Endothelial cell of umbilical vein (primary cell): ENCODE measurements around the gene SUOX. TPM values are rescaled to one million over a fixed set of nuclear protein-coding genes. Genes with fewer than 3 reads are reported as not detected.

Source experiments
- BruUV-seq: library from RNA; stranded (reverse); fragments of 400-500 nt; replicated peaks from 2 replicates; lab custom pipeline; 2021; lab: Mats Ljungman, UMichigan
- CTCF ChIA-PET: fragments of 300-600, 350-600 bp; sonication (Branson Sonifier 250); formaldehyde crosslinking; loops from one replicate; lab custom pipeline; 2021; ENCODE audit warnings: antibody characterized with exemption, inconsistent platforms; lab: Charles Lee
- POLR2A ChIA-PET: fragments of 300-600, 350-600 bp; sonication (Branson Sonifier 250); formaldehyde crosslinking; loops from one replicate; lab custom pipeline; 2021; ENCODE audit warnings: antibody characterized with exemption, inconsistent platforms; lab: Charles Lee
- DNase-seq: peaks from one replicate; pipeline ENCODE4 v3.0.0-alpha.2; 2011; ENCODE audit warnings: low read depth, low spot score
- FAIRE-seq: peaks from 2 replicates; lab custom pipeline; 2011; peaks lifted over from hg19 to GRCh38; lab: Jason Lieb, UNC
- H2AFZ ChIP-seq: 2 replicates; pipeline ENCODE4 v1.6.0; 2012; ENCODE audit warnings: low read depth, low read length, control low read depth, inconsistent platforms
- H3K27ac ChIP-seq: 2 replicates; pipeline ENCODE4 v1.5.1; 2011; ENCODE audit warnings: low read depth, mild to moderate bottlenecking, control low read depth, low read length, moderate library complexity; ENCODE audit not compliant: insufficient read depth
- H3K27me3 ChIP-seq, 2 experiments: 2 replicates each; pipeline versions ENCODE4 v1.6.0 to v1.6.1; 2011; ENCODE audit warnings: low read length in 2 of 2, mixed read lengths in 1 of 2; ENCODE audit not compliant: control insufficient read depth in 2 of 2, insufficient read depth in 2 of 2
- H3K36me3 ChIP-seq, 2 experiments: 2 replicates in 1 of 2; 3 replicates in 1 of 2; pipeline ENCODE4 v1.5.1; 2011; ENCODE audit warnings: low read length in 2 of 2, mild to moderate bottlenecking in 1 of 2, moderate library complexity in 1 of 2; ENCODE audit not compliant: control insufficient read depth in 2 of 2, insufficient read depth in 2 of 2; ENCODE audit errors: extremely low read depth in 1 of 2
- H3K4me1 ChIP-seq: 3 replicates; pipeline ENCODE4 v1.5.1; 2011; ENCODE audit warnings: mild to moderate bottlenecking, low read length; ENCODE audit not compliant: control insufficient read depth, insufficient read depth; ENCODE audit errors: extremely low read depth
- H3K4me2 ChIP-seq: 2 replicates; pipeline ENCODE4 v1.6.1; 2011; ENCODE audit warnings: low read length, control low read depth, mixed read lengths; ENCODE audit not compliant: insufficient read depth
- H3K4me3 ChIP-seq, 3 experiments: fragments of 200-600 bp in 1 of 3; sonication (generic), shearing (Covaris generic) in 1 of 3; replicated peaks in 1 of 3; 2 replicates each; pipeline ENCODE4 v1.5.1; 2011 to 2016; ENCODE audit warnings: control low read depth in 3 of 3, low read length in 3 of 3, mild to moderate bottlenecking in 2 of 3, inconsistent platforms in 1 of 3, low read depth in 1 of 3, moderate library complexity in 1 of 3; ENCODE audit not compliant: insufficient read depth in 1 of 3
- H3K79me2 ChIP-seq: 2 replicates; pipeline ENCODE4 v1.6.0; 2012; ENCODE audit warnings: low read length, inconsistent platforms; ENCODE audit not compliant: control insufficient read depth, insufficient read depth
- H3K9ac ChIP-seq: replicated peaks from 2 replicates; pipeline ENCODE3; 2011; ENCODE audit warnings: low read length, control low read depth; ENCODE audit not compliant: insufficient read depth; ENCODE audit errors: extremely low read depth
- H3K9me1 ChIP-seq: replicated peaks from 3 replicates; pipeline ENCODE4 v1.6.0; 2011; ENCODE audit warnings: mild to moderate bottlenecking, low read length; ENCODE audit not compliant: control insufficient read depth, insufficient read depth; ENCODE audit errors: extremely low read depth
- H3K9me3 ChIP-seq: replicated peaks from 2 replicates; pipeline ENCODE4 v1.5.1; 2012; ENCODE audit warnings: low read length, inconsistent platforms; ENCODE audit not compliant: control insufficient read depth, insufficient read depth
- H4K20me1 ChIP-seq: replicated peaks from 2 replicates; pipeline ENCODE3; 2011; ENCODE audit warnings: mild to moderate bottlenecking, low read length; ENCODE audit not compliant: control insufficient read depth, insufficient read depth; ENCODE audit errors: extremely low read depth
- CTCF ChIP-seq, 2 donors: IDR thresholded peaks; 1 replicate in 1 of 2; 2 replicates in 1 of 2; pipeline ENCODE4 v1.5.1; 2011; ENCODE audit warnings: low read length in 2 of 2, mild to moderate bottlenecking in 2 of 2, moderate library complexity in 2 of 2, control low read depth in 1 of 2, inconsistent platforms in 1 of 2, low read depth in 1 of 2; ENCODE audit not compliant: insufficient read depth in 1 of 2; ENCODE audit errors: extremely low read depth in 1 of 2
- EZH2 ChIP-seq: IDR thresholded peaks from 2 replicates; pipeline ENCODE4 v1.6.1; 2012; ENCODE audit warnings: borderline replicate concordance, low read depth, mild to moderate bottlenecking, moderate library complexity, low read length, inconsistent platforms; ENCODE audit not compliant: severe bottlenecking
- FOS ChIP-seq: IDR thresholded peaks from 2 replicates; pipeline ENCODE4 v1.6.1; 2011; ENCODE audit warnings: mild to moderate bottlenecking, low read length, moderate library complexity, borderline replicate concordance; ENCODE audit not compliant: insufficient read depth
- GATA2 ChIP-seq: IDR thresholded peaks from 2 replicates; pipeline ENCODE4 v1.7.0; 2011; ENCODE audit warnings: low read depth, mild to moderate bottlenecking, moderate library complexity, mixed read lengths, low read length; ENCODE audit not compliant: insufficient read length, insufficient read depth
- JUN ChIP-seq: IDR thresholded peaks from 2 replicates; pipeline ENCODE4 v1.6.1; 2011; ENCODE audit warnings: borderline replicate concordance, low read depth; ENCODE audit not compliant: insufficient read length, insufficient read depth
- MAX ChIP-seq: IDR thresholded peaks from 2 replicates; pipeline ENCODE4 v1.6.1; 2011; ENCODE audit not compliant: insufficient read depth, insufficient read length
- MYC ChIP-seq: IDR thresholded peaks from one replicate; pipeline ENCODE4 v1.6.1; 2011; ENCODE audit warnings: mild to moderate bottlenecking, low read depth, low read length
- POLR2A ChIP-seq: IDR thresholded peaks from 2 replicates; pipeline ENCODE4 v1.6.1; 2012; ENCODE audit warnings: low read depth, mild to moderate bottlenecking, control low read depth, low read length
- POLR2AphosphoS5 ChIP-seq: IDR thresholded peaks from 2 replicates; pipeline ENCODE4 v1.6.1; 2012; ENCODE audit warnings: low read depth, mild to moderate bottlenecking, control low read depth, low read length, moderate library complexity; ENCODE audit not compliant: insufficient read depth
- dilution Hi-C: fragments of 300-500 bp; cut with MboI; formaldehyde crosslinking; loops from one replicate; pipeline ENCODE4 v1.15.0; 2019; ENCODE audit warnings: low sequenced_read_pairs; ENCODE audit not compliant: extremely low pct_ligation_motif_present
- intact Hi-C: fragments of 100-400 bp; cut with micrococcal nuclease; formaldehyde crosslinking; loops from one replicate; pipeline ENCODE4 v1.10.0; 2022
- polyA plus RNA-seq, 4 experiments: library from polyadenylated mRNA; depleted of rRNA in 3 of 4; stranded (reverse) in 3 of 4; unstranded in 1 of 4; fragments of >200 nt; gene quantifications; 2 replicates each; pipeline versions ENCODE4 v1.2.1 to v1.2.3, GENCODE V29; 2011 to 2012; ENCODE audit warnings: missing spikeins in 1 of 4
- total RNA-seq: library from RNA; stranded (reverse); gene quantifications from 2 replicates; pipeline ENCODE4 v1.2.3, GENCODE V29; 2021

The SUOX gene
- total and polyA plus RNA-seq, 2 donors (not counting 3 experiments of a cell fraction or from before 2014, with no cell fraction given) = 24.3 to 31.4 TPM

GRCh38 chr12:56040151-56040550, 43.1 kb downstream of the SUOX start:
- H3K27me3 ChIP-seq = no peaks in the 10 kb centered on the region
- no peak for DNase-seq
- peaks cover 3% of the 10 kb centered on the region for H4K20me1 ChIP-seq
- dilution Hi-C loops = no loop called here
- peaks cover 20% of the 10 kb centered on the region for H3K79me2 ChIP-seq
- ChIA-PET POLR2A (interaction anchor here (0.6 to 1.4 kb wide), 2 partner anchors 11 to 157 kb away, joined by 4 to 5 read pairs; no protein-coding TSS in a partner anchor), CTCF (interaction anchor here (0.8 to 3.1 kb wide), 5 partner anchors 11 to 311 kb away, joined by 3 to 44 read pairs (median 13); partner anchors contain the start of gene SUOX)
- TF ChIP-seq POLR2AphosphoS5 (no peak), POLR2A (no peak), MYC (no peak), CTCF (IDR thresholded peaks at IDR 0.05; ENCODE audit: extremely low read depth in 1 of 2, insufficient read depth in 1 of 2, low read depth in 1 of 2, low read length in 2 of 2) (no peak), JUN (no peak), FOS (no peak), MAX (no peak), GATA2 (no peak), EZH2 (no peak)
- H3K4me3 ChIP-seq = no peak overlapping the region
- no peaks in the 10 kb centered on the region for H3K9me1 ChIP-seq
- H3K27ac ChIP-seq = no peak overlapping the region
- FAIRE-seq = no peak
- H2AFZ ChIP-seq = no peak overlapping the region
- no peaks in the 10 kb centered on the region for H3K9me3 ChIP-seq
- H3K9ac ChIP-seq = no peak overlapping the region
- no TSS peak for BruUV-seq
- no peak overlapping the region for H3K4me2 ChIP-seq
- H3K4me1 ChIP-seq = peaks cover 17% of the 10 kb centered on the region
- H3K36me3 ChIP-seq = peaks cover 9 to 10% of the 10 kb centered on the region in 2 experiments
- intact Hi-C loops = loop anchor here (5.0 kb wide), 1 partner anchor 108 kb away; the partner anchor contains the start of gene DGKA
